OCI-LY7 (cell line): ENCODE measurements around the gene CCDC12. TPM values are rescaled to one million over a fixed set of nuclear protein-coding genes. Genes with fewer than 3 reads are reported as not detected.

Experiments
- BruUV-seq: library from RNA; stranded (reverse); fragments of 400-500 nt; replicated peaks from 2 replicates; lab custom pipeline; 2021; lab: Mats Ljungman, UMichigan
- CTCF ChIA-PET: fragments of 300-600 bp; sonication (Branson Sonifier 250); formaldehyde crosslinking; loops from one replicate; lab custom pipeline; 2022; ENCODE audit warnings: antibody characterized with exemption; ENCODE audit not compliant: unreplicated experiment; lab: Charles Lee
- POLR2A ChIA-PET: fragments of 300-600 bp; sonication (Branson Sonifier 250); formaldehyde crosslinking; loops from one replicate; lab custom pipeline; 2022; ENCODE audit warnings: antibody characterized with exemption; lab: Charles Lee
- DNase-seq: peaks from one replicate; pipeline ENCODE4 v3.0.0-alpha.2; 2015; ENCODE audit warnings: low spot score
- H2AFZ ChIP-seq: fragments of 200-600 bp; sonication (generic), shearing (Covaris generic); 2 replicates; pipeline ENCODE4 v1.6.1; 2014; ENCODE audit warnings: mild to moderate bottlenecking, antibody characterized with exemption, low read length, moderate library complexity
- H3K27ac ChIP-seq: fragments of 200-600 bp; sonication (generic); 2 replicates; pipeline ENCODE4 v1.5.1; 2014; ENCODE audit warnings: mixed run types, low read depth, mild to moderate bottlenecking, moderate library complexity, low read length, inconsistent platforms; ENCODE audit not compliant: poor library complexity, severe bottlenecking
- H3K36me3 ChIP-seq: fragments of 200-600 bp; sonication (generic); 2 replicates; pipeline ENCODE4 v1.6.1; 2014; ENCODE audit warnings: mild to moderate bottlenecking, antibody characterized with exemption, low read length, moderate library complexity, mixed read lengths; ENCODE audit not compliant: insufficient read depth
- H3K4me1 ChIP-seq: fragments of 200-600 bp; sonication (generic); 2 replicates; pipeline ENCODE4 v1.5.1; 2014; ENCODE audit warnings: mild to moderate bottlenecking, low read length; ENCODE audit not compliant: insufficient read depth, poor library complexity, severe bottlenecking
- H3K4me2 ChIP-seq: fragments of 200-600 bp; sonication (generic); 2 replicates; pipeline ENCODE4 v1.6.1; 2014; ENCODE audit warnings: mild to moderate bottlenecking, low read length
- H3K4me3 ChIP-seq: fragments of 200-600 bp; sonication (generic); 2 replicates; pipeline ENCODE4 v1.5.1; 2014; ENCODE audit warnings: mild to moderate bottlenecking, low read depth, low read length; ENCODE audit not compliant: poor library complexity, severe bottlenecking
- H3K79me2 ChIP-seq: fragments of 200-600 bp; sonication (generic); 2 replicates; pipeline ENCODE4 v1.6.1; 2016; ENCODE audit warnings: low read depth, mild to moderate bottlenecking, low read length, moderate library complexity, mixed read lengths; ENCODE audit not compliant: insufficient read depth
- H3K9me2 ChIP-seq: fragments of 200-600 bp; sonication (generic); 2 replicates; pipeline ENCODE4 v1.6.1; 2016; ENCODE audit warnings: mild to moderate bottlenecking, low read length, mixed read lengths; ENCODE audit not compliant: insufficient read depth
- H3K9me3 ChIP-seq: fragments of 200-600 bp; sonication (generic); 2 replicates; pipeline ENCODE4 v1.6.1; 2014; ENCODE audit warnings: mild to moderate bottlenecking, mixed run types, low read length, mixed read lengths
- H4K20me1 ChIP-seq: fragments of 200-600 bp; sonication (generic); 2 replicates; pipeline ENCODE4 v1.6.1; 2014; ENCODE audit warnings: mild to moderate bottlenecking, antibody characterized with exemption, low read length, moderate library complexity, mixed read lengths; ENCODE audit not compliant: insufficient read depth
- EZH2phosphoT487 ChIP-seq: fragments of 200-600 bp; sonication (generic); IDR thresholded peaks from 2 replicates; pipeline ENCODE4 v1.6.1; 2018; ENCODE audit warnings: low read depth, borderline replicate concordance, mild to moderate bottlenecking, mixed run types, antibody characterized with exemption, low read length, moderate library complexity, mixed read lengths
- intact Hi-C: fragments of 100-400 bp; cut with micrococcal nuclease; formaldehyde crosslinking; loops from one replicate; pipeline ENCODE4 v1.10.0; 2022; ENCODE audit not compliant: unreplicated experiment
- total RNA-seq, 2 experiments: library from RNA; depleted of rRNA in 1 of 2; stranded (reverse); fragments of >200 nt in 1 of 2; shearing (Covaris generic) in 1 of 2; gene quantifications; 2 replicates each; pipeline ENCODE4 v1.2.3, GENCODE V29; 2014 to 2022
- TF ChIP-seq, protein P1 (sequence below): fragments of 200-600 bp; sonication (generic); conservative IDR thresholded peaks from 2 replicates; pipeline ENCODE4 v1.5.1; 2014; ENCODE audit warnings: mild to moderate bottlenecking, antibody characterized with exemption, low read length, moderate library complexity, mixed read lengths

Gene CCDC12
- total RNA-seq, 2 experiments from 2014 or later = 74.9 to 116 TPM

DNA sequence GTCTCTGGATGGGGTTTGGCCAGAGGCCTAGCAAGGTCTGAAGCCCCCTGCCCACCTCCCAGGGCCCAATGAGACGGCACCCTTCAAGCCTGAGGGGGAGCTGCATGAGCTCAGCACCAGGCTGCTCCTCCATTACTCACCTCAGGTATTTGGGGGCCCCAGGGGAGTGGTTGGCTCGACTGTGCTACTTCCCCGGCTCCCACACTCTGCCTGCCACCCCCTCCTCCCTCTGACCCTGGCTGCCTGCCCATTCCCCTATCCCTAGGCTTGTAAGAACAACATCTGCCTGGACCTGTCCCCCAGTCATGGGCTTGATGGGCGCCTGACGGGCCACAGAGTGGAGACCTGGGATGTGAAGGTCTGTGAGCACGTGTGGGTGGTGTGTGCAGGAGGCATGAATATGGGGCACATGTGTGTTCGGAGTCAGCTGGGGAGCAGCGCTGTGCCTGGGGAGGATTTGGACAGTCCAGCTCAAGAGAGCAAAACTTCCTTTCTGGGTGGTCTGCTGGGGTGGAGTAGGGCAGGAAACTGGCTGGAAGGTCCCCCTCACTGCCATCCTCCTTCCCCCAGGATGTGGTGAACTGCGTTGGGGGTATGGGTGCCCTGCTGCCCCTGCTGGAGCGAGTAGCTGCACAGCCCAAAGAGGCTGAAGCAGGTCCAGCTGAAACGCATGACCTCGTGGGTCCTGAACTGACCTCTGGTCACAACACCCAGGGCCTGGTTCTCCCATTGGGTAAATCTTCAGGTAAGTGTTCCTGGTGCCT, 20.3 kb upstream of the CCDC12 start:
- no TSS peak for BruUV-seq
- intact Hi-C loops = no loop called here
- no peak overlapping the region for H3K4me3 ChIP-seq
- H3K4me2 ChIP-seq = no peak overlapping the region
- H3K79me2 ChIP-seq = no peaks in the 10 kb centered on the region
- peaks cover 75% of the 10 kb centered on the region for H3K36me3 ChIP-seq
- no peaks in the 10 kb centered on the region for H3K4me1 ChIP-seq
- no peaks in the 10 kb centered on the region for H4K20me1 ChIP-seq
- no peak overlapping the region for H2AFZ ChIP-seq
- no peak for DNase-seq
- no peak overlapping the region for H3K27ac ChIP-seq
- no peaks in the 10 kb centered on the region for H3K9me3 ChIP-seq
- ChIA-PET CTCF (no interaction called here), POLR2A (no interaction called here)
- no peaks in the 10 kb centered on the region for H3K9me2 ChIP-seq
- no peak for TF ChIP-seq EZH2phosphoT487

DNA sequence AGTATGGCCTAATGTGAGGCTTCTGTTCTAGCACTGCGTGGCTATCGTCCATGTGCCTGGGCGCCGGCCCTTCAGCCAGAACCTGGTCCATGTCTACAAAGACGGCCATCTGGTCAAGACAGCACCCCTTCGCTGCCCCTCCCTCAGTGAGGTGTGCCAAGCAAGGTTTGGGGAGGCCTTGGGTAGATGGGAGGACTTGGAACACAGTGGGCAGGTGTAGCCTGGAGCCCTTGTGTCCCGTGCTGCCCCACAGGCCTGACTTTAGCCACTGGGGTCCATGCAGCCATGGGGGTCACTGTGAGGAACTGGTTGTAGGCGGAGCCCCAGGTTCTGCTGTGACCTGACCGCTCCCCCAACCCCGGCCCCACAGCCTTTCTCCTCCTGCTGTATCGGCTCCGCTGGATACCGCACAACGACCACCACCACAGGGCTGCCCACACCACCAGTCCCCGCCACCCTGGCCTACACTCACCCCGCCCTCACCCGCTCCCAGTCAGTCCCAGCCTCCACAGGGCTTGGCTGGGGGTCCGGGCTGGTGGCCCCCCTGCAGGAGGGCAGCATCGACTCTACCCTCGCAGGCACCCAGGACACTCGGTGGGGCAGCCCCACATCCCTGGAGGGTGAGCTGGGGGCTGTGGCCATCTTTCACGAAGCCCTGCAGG, 19.5 kb upstream of the CCDC12 start:
- Histone ChIP-seq H3K9me2 (no peaks in the 10 kb centered on the region), H3K4me2 (no peak overlapping the region), H3K36me3 (peaks cover 75% of the 10 kb centered on the region), H4K20me1 (no peaks in the 10 kb centered on the region), H3K9me3 (no peaks in the 10 kb centered on the region), H3K4me3 (no peak overlapping the region), H2AFZ (no peak overlapping the region), H3K79me2 (no peaks in the 10 kb centered on the region), H3K4me1 (peaks cover under 1% of the 10 kb centered on the region), H3K27ac (no peak overlapping the region)
- intact Hi-C loops = no loop called here
- no peak for DNase-seq
- POLR2A ChIA-PET = no interaction called here
- BruUV-seq = no TSS peak
- TF ChIP-seq, protein P1, sequence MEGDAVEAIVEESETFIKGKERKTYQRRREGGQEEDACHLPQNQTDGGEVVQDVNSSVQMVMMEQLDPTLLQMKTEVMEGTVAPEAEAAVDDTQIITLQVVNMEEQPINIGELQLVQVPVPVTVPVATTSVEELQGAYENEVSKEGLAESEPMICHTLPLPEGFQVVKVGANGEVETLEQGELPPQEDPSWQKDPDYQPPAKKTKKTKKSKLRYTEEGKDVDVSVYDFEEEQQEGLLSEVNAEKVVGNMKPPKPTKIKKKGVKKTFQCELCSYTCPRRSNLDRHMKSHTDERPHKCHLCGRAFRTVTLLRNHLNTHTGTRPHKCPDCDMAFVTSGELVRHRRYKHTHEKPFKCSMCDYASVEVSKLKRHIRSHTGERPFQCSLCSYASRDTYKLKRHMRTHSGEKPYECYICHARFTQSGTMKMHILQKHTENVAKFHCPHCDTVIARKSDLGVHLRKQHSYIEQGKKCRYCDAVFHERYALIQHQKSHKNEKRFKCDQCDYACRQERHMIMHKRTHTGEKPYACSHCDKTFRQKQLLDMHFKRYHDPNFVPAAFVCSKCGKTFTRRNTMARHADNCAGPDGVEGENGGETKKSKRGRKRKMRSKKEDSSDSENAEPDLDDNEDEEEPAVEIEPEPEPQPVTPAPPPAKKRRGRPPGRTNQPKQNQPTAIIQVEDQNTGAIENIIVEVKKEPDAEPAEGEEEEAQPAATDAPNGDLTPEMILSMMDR = no peak
- no peak for TF ChIP-seq EZH2phosphoT487
- CTCF ChIA-PET = no interaction called here

DNA sequence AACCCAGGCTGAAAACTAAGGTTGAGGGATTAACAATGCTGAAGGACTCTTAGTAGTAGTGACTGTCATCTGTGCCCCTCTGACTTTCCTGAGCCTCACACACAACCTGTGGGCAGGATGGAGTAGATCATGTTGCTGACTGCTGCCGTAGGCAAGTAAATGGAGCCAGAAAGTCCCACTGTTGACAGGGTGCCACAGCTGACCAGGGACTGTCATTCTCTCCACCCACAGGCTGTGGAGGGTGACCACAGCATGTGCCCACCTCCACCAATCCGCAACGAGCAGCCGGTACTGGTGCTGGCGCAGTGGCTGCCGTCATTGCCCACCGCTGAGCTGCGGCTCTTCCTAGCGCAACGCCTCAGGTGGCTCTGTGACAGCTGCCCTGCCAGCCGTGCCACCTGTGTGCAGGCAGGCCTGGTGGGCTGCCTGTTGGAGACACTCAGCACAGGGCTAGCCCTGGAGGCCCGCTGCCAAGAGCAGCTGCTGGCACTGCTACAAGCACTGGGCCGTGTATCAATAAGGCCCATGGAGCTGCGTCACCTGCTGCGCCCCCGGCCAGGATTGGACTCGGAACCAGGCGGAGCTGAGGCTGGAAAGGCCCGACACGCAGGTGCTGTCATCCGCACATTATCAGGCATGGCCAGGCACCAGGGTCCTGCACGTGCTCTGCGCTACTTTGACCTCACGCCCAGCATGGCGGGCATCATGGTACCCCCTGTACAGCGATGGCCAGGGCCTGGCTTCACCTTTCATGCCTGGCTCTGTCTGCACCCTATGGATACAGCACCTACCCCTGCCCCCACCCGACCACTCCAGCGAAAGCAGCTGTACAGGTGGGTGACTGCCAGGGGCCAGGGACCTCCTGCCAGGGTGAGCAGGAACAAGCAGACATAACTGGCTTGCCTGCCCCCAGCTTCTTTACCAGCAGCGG, 18.5 kb upstream of the CCDC12 start:
- H3K9me2 ChIP-seq = no peaks in the 10 kb centered on the region
- H3K79me2 ChIP-seq = no peaks in the 10 kb centered on the region
- intact Hi-C loops = no loop called here
- H3K36me3 ChIP-seq = peaks cover 73% of the 10 kb centered on the region
- H3K9me3 ChIP-seq = no peaks in the 10 kb centered on the region
- H3K27ac ChIP-seq = no peak overlapping the region
- no peak overlapping the region for H3K4me2 ChIP-seq
- no peak for TF ChIP-seq EZH2phosphoT487
- TF ChIP-seq, protein P1 = no peak
- H4K20me1 ChIP-seq = no peaks in the 10 kb centered on the region
- no TSS peak for BruUV-seq
- no peak overlapping the region for H3K4me3 ChIP-seq
- peaks cover 10% of the 10 kb centered on the region for H3K4me1 ChIP-seq
- ChIA-PET POLR2A (interaction anchor here (0.6 to 2.0 kb wide), 3 partner anchors 13 to 346 kb away, joined by 3 to 5 read pairs (median 3); no protein-coding TSS in a partner anchor), CTCF (interaction anchor here (0.6 kb wide), 1 partner anchor 10 kb away, joined by 3 read pairs; no protein-coding TSS in a partner anchor)
- H2AFZ ChIP-seq = no peak overlapping the region
- DNase-seq = no peak
